ENCODE data around the gene DDR2.

The DDR2 gene

DNA sequence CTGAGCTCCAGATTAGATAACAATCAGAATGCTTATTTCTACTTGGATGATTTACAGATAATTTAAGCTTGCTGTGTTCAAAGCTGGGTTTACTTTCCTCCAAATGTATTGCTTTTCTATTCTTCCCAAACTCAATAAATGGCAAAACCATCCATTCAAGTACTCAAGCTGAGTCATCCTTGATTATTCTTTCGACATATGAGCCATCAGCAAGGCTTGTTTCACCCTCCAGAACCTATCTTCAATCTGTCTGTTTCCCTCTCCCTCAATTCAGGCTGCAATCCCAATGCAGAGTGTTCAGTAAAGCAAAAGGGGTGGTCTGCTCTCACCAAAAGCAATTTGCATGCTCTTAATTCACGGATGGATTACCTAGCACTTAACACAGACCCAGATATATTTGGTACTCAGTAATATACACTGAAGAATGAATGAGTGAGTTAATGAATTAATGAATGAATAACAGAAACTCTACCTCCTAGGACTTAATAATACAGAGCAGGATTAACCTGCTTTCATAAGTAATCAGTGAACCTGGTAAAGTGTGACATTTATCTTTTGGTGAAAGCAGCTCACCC lies 41.9 kb downstream of the DDR2 start:
- DNase-seq = no peak

DNA sequence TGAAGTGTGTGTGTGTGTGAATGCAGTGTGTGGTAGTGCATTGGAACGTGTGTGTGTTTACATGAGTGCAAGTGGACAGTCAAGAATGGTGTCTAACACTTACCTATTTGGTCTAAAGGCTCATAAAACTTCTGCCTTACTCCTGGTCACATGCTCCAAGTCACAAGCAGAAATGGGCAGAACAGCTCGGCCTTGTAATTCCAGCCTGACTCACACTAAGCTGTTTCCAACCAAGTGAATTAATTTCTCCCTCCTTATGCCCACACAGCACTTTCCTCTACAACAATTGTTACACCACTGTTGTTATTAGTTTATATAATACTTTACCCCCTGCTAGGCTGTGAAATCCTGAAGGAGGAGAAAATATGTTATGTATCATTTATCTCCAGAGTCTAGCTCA lies 43.8 kb downstream of the DDR2 start:
- DNase-seq = no peak

DNA sequence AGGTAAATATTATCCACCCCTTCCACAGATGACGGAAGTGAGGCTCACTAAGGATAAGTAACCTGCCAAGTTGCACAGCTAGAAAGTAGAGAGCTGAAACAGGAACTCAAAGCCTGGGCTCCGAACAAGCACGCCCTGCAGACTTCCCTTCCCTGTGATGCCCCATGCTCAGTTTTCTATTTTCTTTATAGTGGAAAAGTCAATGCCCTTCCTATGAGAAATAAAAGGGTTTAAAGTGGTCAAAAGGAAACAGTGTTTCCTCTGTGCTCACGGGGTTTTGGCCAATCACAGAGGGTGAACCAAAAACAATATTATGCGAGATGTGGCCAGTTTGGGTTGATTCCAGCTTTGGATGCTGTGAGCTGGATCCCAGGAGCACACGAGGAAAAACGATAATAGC lies 44.5 kb downstream of the DDR2 start:
- no peak for DNase-seq

DNA sequence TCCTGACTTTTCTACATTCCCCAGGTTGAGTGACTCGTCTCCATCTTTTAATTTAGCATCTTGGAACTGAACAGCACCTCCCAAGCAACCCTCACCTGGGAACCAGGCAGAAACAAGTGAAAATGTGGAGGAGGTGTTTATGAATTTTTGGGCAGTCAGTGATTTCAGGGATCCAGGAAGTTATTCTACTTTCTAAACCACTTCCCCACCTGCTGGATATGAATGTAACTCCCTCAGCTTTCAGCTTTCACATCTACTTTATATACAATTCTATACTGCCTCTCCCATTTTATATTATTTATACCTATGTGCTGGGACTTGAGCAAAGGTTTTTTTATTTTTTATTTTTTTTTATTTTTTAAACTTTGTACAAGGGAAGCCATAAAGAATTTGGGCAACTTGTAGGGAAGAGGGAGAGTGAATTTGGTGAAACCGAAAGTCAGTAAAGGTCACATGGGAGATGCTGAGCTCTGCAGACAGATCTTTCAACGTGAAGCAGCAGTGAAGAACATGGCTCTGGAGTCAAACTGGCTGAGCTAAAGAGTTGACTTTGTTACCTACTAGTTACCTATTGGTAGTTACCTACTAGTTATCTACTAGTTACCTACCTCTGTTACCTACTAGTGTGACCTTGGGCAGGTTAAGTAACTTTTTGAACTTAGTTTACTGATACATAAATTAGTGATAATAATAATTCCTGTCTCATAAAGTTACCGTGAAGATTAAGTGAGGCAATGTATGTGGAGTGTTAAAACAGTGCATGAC lies 45.5 kb downstream of the DDR2 start:
- DNase-seq = no peak

DNA sequence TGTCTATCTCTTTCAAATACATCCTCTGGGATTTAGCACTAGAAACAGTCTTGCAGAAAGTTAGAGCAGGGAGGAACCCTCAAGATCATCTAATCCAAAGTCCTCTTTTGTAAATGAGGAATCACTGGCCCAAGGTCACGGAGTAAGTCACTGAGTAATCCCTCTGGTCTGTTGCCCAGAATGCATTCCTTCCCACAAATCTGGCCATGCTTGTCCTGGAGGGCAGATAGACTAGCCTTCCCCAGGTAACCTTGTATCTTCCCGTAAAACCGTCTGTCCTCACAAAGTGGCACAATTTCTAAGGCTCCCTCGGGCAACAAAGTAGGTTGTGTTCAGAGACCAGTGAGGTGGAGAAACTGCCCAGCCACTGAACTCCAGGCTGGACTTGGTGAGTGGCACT lies 46.2 kb downstream of the DDR2 start:
- no peak for DNase-seq

DNA sequence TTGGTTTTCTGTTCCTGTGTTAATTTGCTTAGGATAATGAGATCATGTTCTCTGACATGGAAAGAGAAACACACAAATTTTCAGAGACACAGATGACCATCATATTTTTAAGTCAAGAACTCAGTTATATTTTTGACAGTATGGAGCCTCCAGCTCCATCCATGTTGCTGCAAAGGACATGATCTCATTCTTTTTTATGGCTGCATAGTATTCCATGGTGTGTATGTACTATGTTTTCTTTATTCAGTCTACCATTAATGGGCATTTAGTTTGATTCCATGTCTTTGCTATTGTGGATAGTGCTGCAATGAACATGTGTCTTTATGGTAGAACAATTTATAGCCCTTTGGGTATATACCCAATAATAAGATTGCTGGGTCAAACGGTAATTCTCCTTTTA lies 47.0 kb downstream of the DDR2 start:
- no peak for DNase-seq

DNA sequence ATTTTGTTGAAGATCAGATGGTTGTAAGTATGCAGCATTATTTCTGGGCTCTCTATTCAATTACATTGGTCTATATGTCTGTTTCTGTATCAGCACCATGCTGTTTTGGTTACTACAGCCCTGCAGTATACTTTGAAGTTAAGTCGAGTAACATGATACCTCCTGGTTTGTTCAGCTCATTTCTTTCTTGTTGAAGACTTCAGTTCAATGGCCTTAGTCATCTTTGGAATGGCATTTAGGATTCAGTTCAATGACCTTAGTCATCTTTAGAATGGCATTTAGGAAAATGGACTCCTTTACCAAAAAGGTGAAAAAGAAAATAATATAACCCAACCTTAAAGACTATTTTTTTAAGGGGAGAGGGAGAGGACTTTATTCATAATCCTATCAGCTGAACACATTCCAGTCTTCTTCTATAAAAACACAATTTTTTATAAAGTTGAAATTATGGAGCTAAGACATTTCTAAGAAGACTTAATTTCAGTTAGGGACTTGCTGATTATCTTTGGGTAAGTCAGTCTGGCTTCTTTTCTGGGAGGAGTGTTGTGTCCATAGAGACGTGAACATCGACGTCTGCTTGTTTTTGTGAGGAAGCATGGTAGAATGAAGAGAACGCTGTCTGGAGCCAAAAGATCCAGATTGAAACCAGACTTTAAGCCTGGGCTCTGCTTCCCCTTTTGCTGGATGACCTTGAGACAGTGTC lies 48.3 kb downstream of the DDR2 start:
- DNase-seq = no peak

DNA sequence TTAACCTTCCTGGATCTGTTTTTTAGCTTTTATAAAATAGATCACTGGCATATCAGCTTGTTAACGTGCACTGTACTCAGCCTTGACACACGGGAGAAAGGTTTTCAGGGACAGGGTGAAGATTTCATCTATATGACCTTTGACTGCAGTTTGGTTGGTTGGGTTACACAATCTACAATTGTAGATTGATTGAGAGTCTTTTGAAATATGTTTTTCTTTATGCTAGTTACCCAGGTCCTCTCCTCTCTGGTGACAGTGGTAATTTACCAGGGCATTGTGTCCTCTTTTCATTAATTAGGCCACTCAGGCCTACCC lies 48.8 kb downstream of the DDR2 start:
- no peak for DNase-seq

DNA sequence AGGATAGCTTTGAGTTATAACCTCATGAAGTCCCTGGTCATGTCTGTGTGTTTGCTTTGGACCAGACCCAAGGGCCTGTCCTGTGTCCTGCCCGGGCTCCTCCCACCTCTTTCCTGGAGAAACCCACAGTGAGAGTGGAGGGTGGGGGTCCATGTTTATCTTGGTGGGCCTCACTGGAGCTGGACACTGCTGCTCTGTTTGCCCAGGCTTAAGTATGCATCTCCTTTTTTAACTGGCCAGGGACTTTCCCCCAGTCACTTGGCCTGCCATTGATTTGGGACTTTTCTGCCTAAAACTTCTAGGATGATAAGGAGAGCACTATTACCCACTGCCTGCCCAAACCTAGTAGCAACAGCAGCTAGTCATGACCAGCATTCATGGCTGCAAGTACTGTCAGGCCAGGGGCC lies 49.8 kb downstream of the DDR2 start:
- no peak for DNase-seq

DNA sequence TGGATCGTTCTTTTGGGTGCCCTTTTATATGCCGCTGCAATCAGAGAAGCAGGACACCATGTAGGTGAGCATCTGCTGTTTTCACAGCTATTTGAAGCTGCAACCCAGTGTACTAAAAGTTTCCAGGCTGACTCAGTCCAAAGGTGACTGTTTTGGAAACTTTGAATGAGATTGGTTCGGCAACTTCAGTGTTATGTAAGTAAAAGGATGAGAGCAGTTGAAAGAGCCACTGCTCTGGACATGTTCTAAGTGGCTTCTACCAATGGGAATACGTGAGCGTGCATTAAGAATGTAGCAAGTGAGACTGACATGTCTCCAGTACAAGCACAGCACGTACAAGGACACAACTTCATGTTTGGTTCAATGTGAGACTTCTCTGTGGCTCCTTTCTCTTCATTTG lies 55.6 kb downstream of the DDR2 start:
- no peak for DNase-seq

DNA sequence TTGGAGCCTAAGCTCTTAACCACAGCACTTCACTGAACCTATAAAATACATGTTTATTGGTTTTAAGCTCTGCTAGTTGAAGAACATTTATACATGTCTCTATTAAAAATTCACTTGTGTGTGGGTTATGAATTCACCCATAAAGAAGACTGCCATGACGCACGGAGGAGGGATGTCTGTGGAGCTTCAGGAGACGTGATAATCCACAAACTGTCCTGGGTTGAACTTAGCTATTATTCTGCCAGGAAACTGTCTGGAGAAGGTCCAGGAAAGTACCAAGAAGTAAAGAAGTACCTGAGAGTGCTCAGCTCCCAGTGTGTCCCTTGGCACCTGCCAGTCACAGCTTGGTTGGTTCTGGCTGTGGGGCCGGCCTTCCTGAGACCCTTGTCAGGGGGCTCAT lies 56.3 kb downstream of the DDR2 start:
- no peak for DNase-seq

DNA sequence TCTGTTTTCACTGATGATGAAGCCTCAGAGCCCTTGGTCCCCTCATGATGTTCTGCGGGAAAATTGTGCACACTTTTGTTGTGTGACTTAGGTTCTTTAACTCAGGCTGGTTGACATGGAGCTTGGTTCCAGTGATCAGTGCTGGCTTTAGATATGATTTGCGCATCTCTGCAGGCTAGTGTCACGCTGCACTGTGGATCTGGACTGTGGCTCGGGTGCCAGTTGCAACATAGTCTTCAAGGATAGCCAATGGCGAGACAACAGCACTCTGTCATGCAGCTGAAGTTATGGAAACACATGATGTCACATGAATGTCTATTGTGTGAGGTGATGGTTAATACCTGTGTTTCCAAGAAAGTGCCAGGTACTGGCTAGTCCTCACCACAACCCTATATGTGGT lies 56.7 kb downstream of the DDR2 start:
- no peak for DNase-seq

DNA sequence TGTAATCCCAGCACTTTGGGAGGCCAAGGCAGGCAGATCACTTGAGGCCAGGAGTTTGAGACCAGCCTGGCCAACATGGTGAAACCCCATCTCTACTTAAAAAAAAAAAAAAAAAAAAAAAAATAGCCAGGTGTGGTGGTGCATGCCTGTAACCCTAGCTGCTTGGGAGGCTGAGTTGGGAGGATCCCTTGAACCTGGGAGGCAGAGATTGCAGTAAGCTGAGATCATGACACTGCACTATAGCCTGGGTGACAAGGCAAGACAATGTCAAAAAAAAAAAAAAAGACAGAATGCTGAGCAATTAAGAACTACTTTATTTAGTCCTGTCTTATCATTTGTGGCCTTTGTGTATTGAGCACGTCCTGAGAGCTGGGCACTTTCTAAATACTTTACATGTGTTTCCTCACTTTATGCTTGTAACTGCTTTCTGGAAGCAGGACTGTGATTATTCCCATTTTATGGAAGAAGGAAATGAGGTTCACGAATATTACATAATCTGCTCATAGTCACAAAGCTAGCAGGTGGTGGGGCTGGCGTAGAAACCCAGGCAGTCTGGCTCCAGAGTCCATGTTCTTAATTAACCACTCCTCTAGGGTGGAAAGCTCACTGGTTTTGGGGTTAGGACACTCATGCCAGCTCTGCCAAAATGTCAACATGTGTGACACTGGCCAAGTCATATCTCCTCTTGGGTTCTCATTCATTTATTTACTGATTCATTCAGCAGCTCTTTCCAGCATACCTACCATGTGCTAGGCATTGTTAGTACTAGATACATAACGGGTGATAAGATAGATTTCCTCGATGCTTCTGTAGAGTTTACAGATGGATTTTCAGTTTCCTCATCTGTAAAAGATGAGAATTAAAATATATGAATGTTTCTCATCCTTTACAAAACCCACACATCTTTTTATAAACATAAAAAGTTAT lies 57.7 kb downstream of the DDR2 start:
- DNase-seq = no peak

DNA sequence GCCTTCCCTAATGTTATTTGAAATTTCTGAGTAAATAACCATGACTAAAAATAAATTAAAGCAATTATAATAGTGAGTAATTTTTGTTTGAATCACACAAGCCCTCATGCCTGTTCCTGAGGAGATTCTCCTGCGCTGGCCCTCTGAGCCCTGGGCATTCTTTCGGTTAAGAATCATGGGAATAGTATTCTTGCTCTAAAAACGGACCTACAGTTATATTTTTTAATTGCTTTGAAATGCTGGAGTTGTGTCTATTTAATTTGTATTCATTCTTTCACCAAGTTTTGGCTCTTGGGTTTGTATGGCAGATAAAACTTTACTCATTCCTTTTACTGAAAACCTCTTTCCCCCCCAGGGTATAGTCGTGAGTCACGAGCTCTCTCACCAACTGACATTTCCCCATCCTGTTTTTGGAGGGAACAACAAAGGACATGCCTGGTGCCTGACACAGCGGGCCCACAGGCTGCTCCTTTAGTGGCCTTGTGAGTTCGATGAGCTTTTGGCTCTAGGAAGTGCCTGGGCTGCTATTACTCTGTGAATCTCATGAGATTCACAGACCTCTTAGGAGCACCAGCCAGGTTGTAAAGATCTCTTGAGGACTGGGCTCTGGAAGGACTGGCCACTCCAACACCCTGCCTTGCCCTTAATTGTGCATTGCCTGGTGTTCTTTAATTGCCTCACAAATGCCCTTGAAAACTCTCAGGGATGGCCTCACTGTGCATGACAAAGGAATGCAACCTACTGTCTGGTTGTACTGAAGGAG lies 58.6 kb downstream of the DDR2 start:
- DNase-seq = no peak

DNA sequence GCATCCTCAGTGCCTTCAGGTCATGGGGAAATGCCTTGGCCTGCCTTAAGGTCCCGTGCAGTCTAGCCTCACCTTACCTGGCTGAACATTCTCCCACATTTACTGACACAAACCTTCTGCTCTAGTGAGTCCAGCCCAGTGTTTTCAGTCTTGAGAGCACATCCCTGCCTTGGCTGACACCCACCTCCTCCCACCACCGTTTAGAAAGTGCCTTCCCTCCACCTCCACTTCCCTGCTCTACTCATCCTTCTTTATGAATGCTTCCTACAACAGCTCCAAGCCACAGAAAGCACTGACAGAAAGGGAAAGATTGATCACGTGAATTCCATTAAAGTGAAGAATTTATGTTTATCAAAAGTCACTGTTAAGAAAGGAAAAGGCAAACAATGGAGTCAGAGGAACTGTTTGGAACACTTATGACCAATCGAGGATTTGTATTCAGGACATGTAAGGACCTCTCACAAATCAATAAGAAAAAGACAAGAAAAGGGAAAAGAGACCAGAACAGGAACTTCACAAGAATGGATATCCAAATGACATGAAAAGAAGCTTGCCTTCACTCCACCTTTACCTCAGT lies 59.8 kb downstream of the DDR2 start:
- no peak for DNase-seq

DNA sequence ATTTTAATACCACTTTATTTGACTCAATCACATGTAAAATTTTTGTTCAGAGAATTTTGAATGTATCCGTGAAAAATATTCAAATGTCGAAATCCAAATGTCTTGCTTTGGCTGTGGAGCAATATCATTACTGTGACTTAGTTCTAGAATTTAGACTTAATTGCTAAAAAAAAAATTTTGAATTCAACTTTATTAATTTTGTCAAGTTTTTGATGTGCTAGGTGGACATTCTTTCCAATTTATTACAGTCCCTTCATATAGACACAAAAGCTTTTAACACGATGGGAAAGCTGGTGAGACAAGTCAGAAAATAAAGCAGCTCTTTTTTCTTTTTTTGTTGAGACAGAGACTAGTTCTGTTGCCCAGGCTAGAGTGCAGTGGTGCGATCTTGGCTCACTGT lies 62.6 kb downstream of the DDR2 start:
- no peak for DNase-seq

DNA sequence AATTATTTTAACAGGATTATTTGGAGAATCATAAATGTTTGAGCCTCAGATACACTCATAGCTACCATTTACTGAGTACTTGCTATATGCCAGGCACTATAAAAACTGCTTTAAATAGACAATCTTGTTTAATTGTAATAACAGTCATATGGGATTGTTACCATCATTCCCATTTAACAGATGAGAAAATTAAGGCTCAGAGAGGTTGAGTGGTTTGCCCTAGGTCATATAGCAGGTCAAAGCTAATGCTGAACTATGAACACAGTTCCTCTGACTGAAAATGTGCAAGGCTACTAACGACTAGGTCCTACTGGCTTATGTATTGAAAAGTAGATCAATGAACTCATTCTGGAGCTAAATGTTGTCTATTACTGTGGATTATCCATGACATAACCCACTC lies 63.4 kb downstream of the DDR2 start:
- no peak for DNase-seq

DNA sequence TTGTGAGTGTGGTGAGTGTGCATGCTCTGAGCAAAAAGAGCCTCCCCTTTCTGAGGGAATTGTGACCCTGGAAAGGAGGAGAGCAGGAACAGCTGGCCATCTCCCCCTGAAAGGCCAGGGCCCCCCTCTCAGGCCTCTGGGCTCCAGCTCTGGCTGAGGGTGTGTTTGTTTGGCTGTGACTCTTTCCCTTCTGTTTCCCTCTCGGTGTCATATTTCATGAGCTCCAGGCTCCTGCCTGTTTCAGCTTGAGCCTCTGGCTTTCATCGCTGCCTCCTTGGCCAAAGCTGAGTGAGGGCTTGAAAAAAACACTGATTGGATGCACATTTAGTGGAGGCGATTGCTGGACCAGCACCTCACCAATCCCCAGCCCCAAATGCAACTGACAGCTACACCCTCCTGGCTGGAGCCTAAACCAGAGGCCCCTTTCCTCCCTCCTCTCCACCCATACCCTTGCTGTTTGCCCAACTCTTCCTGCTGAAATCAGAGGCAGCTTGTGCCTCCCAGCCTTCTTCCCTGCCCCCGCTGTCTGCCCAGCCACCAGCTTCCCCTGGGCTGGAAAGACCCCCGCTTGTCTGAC lies 64.1 kb downstream of the DDR2 start:
- no peak for DNase-seq

DNA sequence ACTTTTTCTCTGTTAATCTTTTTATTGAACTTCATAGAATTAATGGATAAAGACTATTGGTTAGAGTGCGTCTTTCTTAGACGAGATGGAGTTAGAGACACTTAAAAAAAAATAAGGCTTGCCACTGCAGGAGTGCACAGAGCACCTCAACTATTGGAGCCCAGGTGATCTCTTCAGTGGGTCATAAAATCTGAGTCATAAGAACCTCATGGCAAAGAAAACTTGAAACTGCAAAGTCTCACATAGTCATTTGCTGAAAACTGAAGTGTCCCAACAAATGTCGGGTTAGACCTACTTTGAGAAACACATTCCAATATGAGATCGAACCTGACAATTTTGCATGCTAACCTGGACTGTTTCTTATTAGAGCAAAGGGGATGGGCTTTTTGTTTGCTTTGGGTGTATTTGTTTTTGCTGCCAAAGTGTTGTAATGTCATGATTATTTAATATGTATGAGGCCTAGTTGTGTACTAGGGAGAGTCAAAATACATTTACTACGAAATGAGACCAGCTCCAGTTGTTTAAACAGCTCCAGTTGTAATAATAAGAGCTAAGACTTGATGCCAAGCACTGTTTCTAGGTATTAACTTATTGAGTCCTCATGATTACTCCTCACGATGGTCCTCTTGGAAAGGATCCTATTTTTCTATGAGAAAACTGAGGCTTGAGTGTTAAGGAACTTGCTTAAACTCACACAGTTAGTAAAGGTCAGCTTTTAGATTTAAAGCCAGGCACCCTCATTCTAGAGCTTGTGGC lies 65.1 kb downstream of the DDR2 start:
- no peak for DNase-seq

DNA sequence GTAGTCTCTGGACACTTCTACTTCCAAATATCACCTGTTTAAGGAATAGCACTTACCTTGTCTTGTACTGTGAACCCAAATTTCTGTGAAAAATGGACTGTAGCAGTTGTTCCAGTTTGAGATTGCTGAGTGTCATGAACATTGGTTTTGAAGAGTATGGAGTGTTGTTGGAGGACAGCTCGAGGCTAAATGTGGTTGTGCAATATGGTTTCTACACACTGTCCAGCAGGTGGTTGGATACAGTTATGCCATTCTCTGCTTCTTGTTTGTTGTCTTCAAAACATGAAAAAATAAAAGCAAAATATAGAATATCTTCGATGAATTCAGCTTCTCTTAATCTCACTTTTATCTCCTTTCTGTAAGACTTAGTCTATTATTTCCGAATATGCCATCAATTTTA lies 67.1 kb downstream of the DDR2 start:
- DNase-seq = no peak

DNA sequence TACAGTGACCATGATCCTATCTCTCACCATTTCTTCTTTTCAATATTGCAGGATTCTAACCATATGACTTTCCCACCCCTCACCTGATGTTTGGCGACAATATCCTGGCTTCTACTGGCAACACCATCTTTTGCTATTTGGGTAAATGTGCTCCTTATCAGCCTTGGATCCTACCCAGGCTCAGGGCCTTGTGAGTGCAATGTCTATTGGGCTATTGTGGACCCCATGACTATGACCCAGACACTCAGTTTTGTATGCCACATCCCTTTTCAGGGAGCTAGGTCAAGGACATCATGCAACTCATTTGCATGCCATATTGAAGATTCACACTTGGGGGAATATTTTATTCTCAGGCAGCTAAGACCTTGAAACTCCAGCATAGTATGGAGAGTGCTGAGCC lies 67.9 kb downstream of the DDR2 start:
- DNase-seq = no peak
